Neural crest cell (in vitro differentiated cells): ENCODE results near the gene ZNF627. TPM values are rescaled to one million over a fixed set of nuclear protein-coding genes. Genes with fewer than 3 reads are reported as not detected.

Source experiments
- DNase-seq: peaks from one replicate; pipeline ENCODE4 v3.0.0; 2021; ENCODE audit warnings: low read depth, mixed read lengths, low spot score
- H3K27ac Mint-ChIP-seq: one replicate; pipeline ENCODE4 v1.8.0; 2021; ENCODE audit warnings: mild to moderate bottlenecking, mixed read lengths; ENCODE audit not compliant: unreplicated experiment
- H3K27me3 Mint-ChIP-seq: 2 replicates; pipeline ENCODE4 v1.8.0; 2021; ENCODE audit warnings: low read depth, mild to moderate bottlenecking, mixed read lengths
- H3K36me3 Mint-ChIP-seq: 2 replicates; pipeline ENCODE4 v1.8.0; 2021; ENCODE audit warnings: low read depth, mild to moderate bottlenecking, mixed read lengths
- H3K4me1 Mint-ChIP-seq: 2 replicates; pipeline ENCODE4 v1.8.0; 2021; ENCODE audit warnings: mixed read lengths
- H3K4me3 Mint-ChIP-seq: one replicate; pipeline ENCODE4 v1.8.0; 2021; ENCODE audit warnings: mild to moderate bottlenecking, mixed read lengths
- H3K9me3 Mint-ChIP-seq: 2 replicates; pipeline ENCODE4 v1.8.0; 2021; ENCODE audit warnings: mixed read lengths
- CTCF ChIP-seq: fragments of 200-600 bp; sonication (generic); conservative IDR thresholded peaks from 2 replicates; pipeline ENCODE4 v1.5.0; 2021; ENCODE audit warnings: antibody characterized with exemption, mild to moderate bottlenecking
- long read RNA-seq: library from polyadenylated mRNA; unstranded; transcript quantifications from one replicate; pipeline ENCODE4 v2.0.0, GENCODE V29; 2020
- total RNA-seq: library from RNA; stranded (reverse); gene quantifications from 2 replicates; pipeline ENCODE4 v1.2.1, GENCODE V29; 2021

Gene ZNF627
- total RNA-seq, result 22.2 and 26.9 TPM in 2 replicates
- long read RNA-seq, transcript ZNF627-201 (4 exons, 2,840 nt), result major isoform, 107 of 126 reads
- long read RNA-seq, partial matches to known transcripts, result 0 of 126 reads
- long read RNA-seq, other reads (novel, unspliced or antisense), result 18 of 126 reads

DNA sequence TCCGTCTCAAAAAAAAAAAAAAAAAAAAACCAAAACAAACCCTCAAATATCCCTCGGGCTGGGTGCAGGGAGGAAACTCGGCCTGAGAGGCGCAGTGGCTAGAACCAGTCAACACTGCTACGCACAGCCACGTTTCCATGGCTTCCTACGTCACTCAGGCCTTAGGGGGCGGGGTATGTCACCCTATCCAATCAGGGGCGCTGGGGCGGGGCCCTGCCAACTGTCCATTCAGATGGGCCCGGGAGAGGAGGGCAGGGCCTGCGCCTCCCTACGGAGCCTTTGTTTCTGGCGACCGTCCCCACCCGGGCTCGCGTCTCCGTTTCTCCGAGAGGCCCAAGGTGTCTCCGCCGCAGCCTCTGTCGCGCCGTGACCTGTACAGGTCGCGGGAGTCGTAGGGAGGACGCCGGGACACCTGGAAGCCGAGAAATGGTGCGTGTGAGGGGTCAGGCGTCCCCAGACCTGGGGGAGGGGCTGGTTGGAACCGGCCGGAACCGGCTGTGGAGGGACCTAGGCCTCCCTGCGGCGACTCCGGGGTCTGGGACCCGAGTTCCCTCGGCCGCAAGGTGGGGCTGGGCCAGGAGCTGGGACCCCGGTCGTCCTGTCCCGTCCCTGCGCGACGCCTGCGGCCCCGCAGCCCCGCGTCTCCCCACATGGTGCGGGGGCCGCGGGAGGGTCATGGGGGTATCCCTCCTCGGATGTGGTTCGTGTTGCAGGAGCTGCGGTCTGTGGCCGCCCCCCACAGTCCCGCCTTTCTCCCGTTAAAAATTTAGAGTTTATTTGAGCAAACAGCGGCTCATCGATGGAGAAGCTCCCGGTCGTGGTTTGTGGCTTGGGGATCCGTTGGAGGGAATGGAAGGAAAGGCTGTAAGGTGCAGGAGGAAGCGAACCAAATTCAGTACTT is at the start of gene ZNF627:
ZNF627 (plus strand) TSS at position 282 of the 901 bp plus-strand sequence; CDS start at position 427, 145 bp downstream.
- TF ChIP-seq CTCF, result peak; percentile 34
- peaks cover 31% of the 10 kb centered on the region for H3K4me1 Mint-ChIP-seq
- peaks cover 25% of the 10 kb centered on the region for H3K36me3 Mint-ChIP-seq
- no peaks in the 10 kb centered on the region for H3K27me3 Mint-ChIP-seq
- peaks cover 5% of the 10 kb centered on the region for H3K9me3 Mint-ChIP-seq
- peak; percentile 97 for DNase-seq
- peak within 1 kb of the TSS; percentile 93 for H3K4me3 Mint-ChIP-seq
- peak within 1 kb of the TSS; percentile 100 for H3K27ac Mint-ChIP-seq

GRCh38 chr19:11547929-11548700 is 49.2 kb upstream of the ZNF627 start:
- Mint-ChIP-seq H3K4me1 (peaks cover 3% of the 10 kb centered on the region), H3K27ac (no peak overlapping the region), H3K4me3 (no peak overlapping the region), H3K9me3 (no peaks in the 10 kb centered on the region), H3K27me3 (peaks cover 7% of the 10 kb centered on the region), H3K36me3 (no peaks in the 10 kb centered on the region)
- DNase-seq, result no peak
- no peak for TF ChIP-seq CTCF

- DNase-seq, result no peak
- no peak overlapping the region for H3K27ac Mint-ChIP-seq
- H3K9me3 Mint-ChIP-seq, result no peaks in the 10 kb centered on the region
- peaks cover 5% of the 10 kb centered on the region for H3K27me3 Mint-ChIP-seq
- TF ChIP-seq CTCF, result no peak
- no peak overlapping the region for H3K4me3 Mint-ChIP-seq
- peaks cover 3% of the 10 kb centered on the region for H3K4me1 Mint-ChIP-seq
- H3K36me3 Mint-ChIP-seq, result no peaks in the 10 kb centered on the region
Observed at GRCh38 chr19:11549386-11549953, 47.8 kb upstream of the ZNF627 start.

- H3K36me3 Mint-ChIP-seq, result peaks cover under 1% of the 10 kb centered on the region
- H3K27ac Mint-ChIP-seq, result peak overlapping the region; percentile 44
- DNase-seq, result no peak
- peak overlapping the region; percentile 40 for H3K4me3 Mint-ChIP-seq
- peaks cover 3% of the 10 kb centered on the region for H3K27me3 Mint-ChIP-seq
- no peak for TF ChIP-seq CTCF
- H3K4me1 Mint-ChIP-seq, result peaks cover 3% of the 10 kb centered on the region
- no peaks in the 10 kb centered on the region for H3K9me3 Mint-ChIP-seq
Observed at GRCh38 chr19:11550265-11550664, 47.0 kb upstream of the ZNF627 start.

DNA sequence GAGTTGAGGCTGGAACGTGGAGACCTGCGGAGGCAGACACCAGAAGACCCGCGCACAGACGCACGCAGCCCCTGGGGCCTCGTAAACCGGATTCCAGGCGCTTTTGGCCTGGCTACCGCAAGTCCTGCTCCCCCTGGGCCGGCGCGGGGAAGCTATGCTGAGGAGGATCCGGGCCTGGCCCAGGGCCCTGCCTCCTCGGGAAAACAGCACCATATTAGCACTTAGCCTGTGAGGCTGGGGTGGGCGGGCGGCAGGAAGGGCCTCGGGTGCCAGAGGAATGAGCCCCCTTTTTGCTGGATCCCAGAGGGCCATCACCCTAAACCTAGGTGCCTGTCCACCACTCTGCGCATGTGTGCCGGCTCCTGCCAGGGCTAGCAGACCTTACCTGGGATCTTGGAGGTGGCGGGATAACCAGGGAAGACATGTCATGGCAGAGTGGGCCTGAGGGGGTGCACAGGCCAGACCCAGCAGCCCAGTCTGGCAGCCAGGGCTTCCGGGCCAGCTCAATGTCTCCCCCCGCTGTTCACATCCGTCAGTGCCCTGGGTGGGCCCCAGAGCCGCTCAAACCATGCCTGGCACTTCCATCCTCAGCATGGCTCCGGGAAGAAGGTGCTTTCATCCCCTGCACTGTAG is 45.6 kb upstream of the ZNF627 start:
- Mint-ChIP-seq H3K27me3 (no peaks in the 10 kb centered on the region), H3K4me1 (peaks cover 1% of the 10 kb centered on the region), H3K4me3 (no peak overlapping the region), H3K36me3 (peaks cover 5% of the 10 kb centered on the region), H3K27ac (no peak overlapping the region), H3K9me3 (no peaks in the 10 kb centered on the region)
- DNase-seq, result no peak
- peak; percentile 50 for TF ChIP-seq CTCF
